Smooth muscle cell (in vitro differentiated cells): ENCODE measurements around the gene XCL2. TPM values are rescaled to one million over a fixed set of nuclear protein-coding genes. Genes with fewer than 3 reads are reported as not detected.
"Not testable (repeated sequence)": the region's sequence is repeated elsewhere in the genome, so short reads cannot be mapped to it uniquely, and the experiment has no call there.

Experiments used
- DNase-seq: peaks from one replicate; lab custom pipeline; 2025; ENCODE audit not compliant: unreplicated experiment; lab: John Stamatoyannopoulos, UW
- H2AFZ ChIP-seq: fragments of 200-600 bp; sonication (generic); 2 replicates; pipeline ENCODE4 v1.6.0; 2016; ENCODE audit warnings: antibody characterized with exemption, low read depth, mild to moderate bottlenecking
- H3F3A ChIP-seq: fragments of 200-600 bp; sonication (generic); 2 replicates; pipeline ENCODE4 v1.6.0; 2017; ENCODE audit warnings: antibody characterized with exemption, low read depth
- H3K27ac ChIP-seq: fragments of 200-600 bp; sonication (generic); 2 replicates; pipeline ENCODE4 v1.5.1; 2016; ENCODE audit warnings: low read depth, mild to moderate bottlenecking
- H3K27me3 ChIP-seq: fragments of 200-600 bp; sonication (generic); 2 replicates; pipeline ENCODE4 v1.6.1; 2016; ENCODE audit warnings: low read depth, mild to moderate bottlenecking
- H3K36me3 ChIP-seq: fragments of 200-600 bp; sonication (generic); 2 replicates; pipeline ENCODE4 v1.5.1; 2016; ENCODE audit warnings: low read depth
- H3K4me1 ChIP-seq: fragments of 200-600 bp; sonication (generic); 2 replicates; pipeline ENCODE4 v1.5.1; 2016; ENCODE audit warnings: low read depth
- H3K4me2 ChIP-seq: fragments of 200-600 bp; sonication (generic); 2 replicates; pipeline ENCODE4 v1.6.0; 2016; ENCODE audit warnings: mild to moderate bottlenecking
- H3K4me3 ChIP-seq: fragments of 200-600 bp; sonication (generic); 2 replicates; pipeline ENCODE4 v1.5.1; 2016; ENCODE audit warnings: mild to moderate bottlenecking
- H3K79me2 ChIP-seq: fragments of 200-600 bp; sonication (generic); 2 replicates; pipeline ENCODE4 v1.6.0; 2016; ENCODE audit warnings: low read depth, mild to moderate bottlenecking
- H3K9ac ChIP-seq: fragments of 200-600 bp; sonication (generic); 2 replicates; pipeline ENCODE4 v1.6.0; 2016; ENCODE audit warnings: low read depth
- H3K9me3 ChIP-seq: fragments of 200-600 bp; sonication (generic); replicated peaks from 2 replicates; pipeline ENCODE4 v1.5.1; 2016; ENCODE audit warnings: low read depth
- H4K20me1 ChIP-seq: fragments of 200-600 bp; sonication (generic); 2 replicates; pipeline ENCODE4 v1.6.0; 2016; ENCODE audit warnings: low read depth
- CTCF ChIP-seq: fragments of 200-600 bp; sonication (generic); IDR thresholded peaks from 2 replicates; pipeline ENCODE4 v1.5.1; 2017; ENCODE audit warnings: borderline replicate concordance, mild to moderate bottlenecking, antibody characterized with exemption; ENCODE audit not compliant: insufficient read depth, poor library complexity, severe bottlenecking
- WGBS: methylation state at CpG from one replicate; pipeline ENCODE4 v1.1.7; 2016; ENCODE audit warnings: low lambda C conversion rate; 5-methylcytosine and 5-hydroxymethylcytosine counted together
- polyA plus RNA-seq: library from polyadenylated mRNA; unstranded; fragments of >200 nt; fragmentation: Nextera tagmentation; extraction: Ambion mirVana; gene quantifications from 2 replicates; pipeline ENCODE4 v1.2.1, GENCODE V29; 2016
- total RNA-seq: library from RNA; depleted of rRNA; stranded (reverse); fragments of >200 nt; gene quantifications from 2 replicates; pipeline ENCODE4 v1.2.3, GENCODE V29; 2014

The XCL2 gene
- total and polyA plus RNA-seq, 2 experiments from 2014 or later: not detected

GRCh38 chr1:168581817-168582572 lies 38.2 kb upstream of the XCL2 start:
- no peak for DNase-seq
- no peak overlapping the region for H3K9ac ChIP-seq
- H3K27me3 ChIP-seq: no peaks in the 10 kb centered on the region
- 89% methylated on average over 4 of the region's 4 CpGs for WGBS
- H3K4me2 ChIP-seq: no peak overlapping the region
- H3K4me3 ChIP-seq: no peak overlapping the region
- H3F3A ChIP-seq: no peaks in the 10 kb centered on the region
- H2AFZ ChIP-seq: no peak overlapping the region
- no peaks in the 10 kb centered on the region for H3K36me3 ChIP-seq
- H3K27ac ChIP-seq: no peak overlapping the region
- no peaks in the 10 kb centered on the region for H3K4me1 ChIP-seq
- no peaks in the 10 kb centered on the region for H4K20me1 ChIP-seq
- H3K79me2 ChIP-seq: no peaks in the 10 kb centered on the region
- H3K9me3 ChIP-seq: no peaks in the 10 kb centered on the region
- TF ChIP-seq CTCF: no peak

DNA sequence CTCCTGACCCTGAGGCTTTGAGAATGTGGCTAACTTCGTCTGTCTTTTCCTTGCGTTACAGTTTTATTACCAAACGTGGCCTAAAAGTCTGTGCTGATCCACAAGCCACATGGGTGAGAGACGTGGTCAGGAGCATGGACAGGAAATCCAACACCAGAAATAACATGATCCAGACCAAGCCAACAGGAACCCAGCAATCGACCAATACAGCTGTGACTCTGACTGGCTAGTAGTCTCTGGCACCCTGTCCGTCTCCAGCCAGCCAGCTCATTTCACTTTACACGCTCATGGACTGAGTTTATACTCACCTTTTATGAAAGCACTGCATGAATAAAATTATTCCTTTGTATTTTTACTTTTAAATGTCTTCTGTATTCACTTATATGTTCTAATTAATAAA lies 37.2 kb upstream of the XCL2 start:
- 54% methylated on average over 7 of the region's 7 CpGs for WGBS
- not testable (repeated sequence) for H3F3A ChIP-seq, H3K4me1 ChIP-seq, H3K79me2 ChIP-seq, DNase-seq, H3K27me3 ChIP-seq, H3K4me2 ChIP-seq, H3K36me3 ChIP-seq, H3K9me3 ChIP-seq, H3K9ac ChIP-seq, H3K27ac ChIP-seq, H3K4me3 ChIP-seq, H2AFZ ChIP-seq, H4K20me1 ChIP-seq

DNA sequence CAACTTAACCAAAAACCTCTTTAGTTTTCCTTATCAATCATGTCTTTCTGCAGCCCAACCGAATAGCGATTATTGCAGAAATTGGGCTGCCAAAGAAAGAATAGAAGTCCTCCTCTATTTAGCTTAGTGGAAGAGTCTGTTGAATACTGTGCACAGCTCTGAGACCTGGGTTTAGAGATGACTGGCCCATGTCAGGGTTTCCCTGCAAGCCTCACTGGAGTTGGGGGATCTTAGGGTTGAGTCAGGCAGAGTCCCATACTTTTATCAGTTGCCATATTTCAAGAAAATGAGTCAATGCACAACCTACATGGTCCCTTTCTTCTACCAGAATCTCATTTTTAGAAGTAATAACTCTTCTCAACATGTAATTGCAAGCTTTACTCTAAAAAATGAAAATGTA lies 36.5 kb upstream of the XCL2 start:
- 98% methylated on average over 2 of the region's 2 CpGs for WGBS
- H3K79me2 ChIP-seq, H3K4me3 ChIP-seq, H3K27ac ChIP-seq, H3K4me2 ChIP-seq, H2AFZ ChIP-seq, H3F3A ChIP-seq, H4K20me1 ChIP-seq, H3K36me3 ChIP-seq, H3K9me3 ChIP-seq, DNase-seq, H3K27me3 ChIP-seq, H3K9ac ChIP-seq, H3K4me1 ChIP-seq: not testable (repeated sequence)

DNA sequence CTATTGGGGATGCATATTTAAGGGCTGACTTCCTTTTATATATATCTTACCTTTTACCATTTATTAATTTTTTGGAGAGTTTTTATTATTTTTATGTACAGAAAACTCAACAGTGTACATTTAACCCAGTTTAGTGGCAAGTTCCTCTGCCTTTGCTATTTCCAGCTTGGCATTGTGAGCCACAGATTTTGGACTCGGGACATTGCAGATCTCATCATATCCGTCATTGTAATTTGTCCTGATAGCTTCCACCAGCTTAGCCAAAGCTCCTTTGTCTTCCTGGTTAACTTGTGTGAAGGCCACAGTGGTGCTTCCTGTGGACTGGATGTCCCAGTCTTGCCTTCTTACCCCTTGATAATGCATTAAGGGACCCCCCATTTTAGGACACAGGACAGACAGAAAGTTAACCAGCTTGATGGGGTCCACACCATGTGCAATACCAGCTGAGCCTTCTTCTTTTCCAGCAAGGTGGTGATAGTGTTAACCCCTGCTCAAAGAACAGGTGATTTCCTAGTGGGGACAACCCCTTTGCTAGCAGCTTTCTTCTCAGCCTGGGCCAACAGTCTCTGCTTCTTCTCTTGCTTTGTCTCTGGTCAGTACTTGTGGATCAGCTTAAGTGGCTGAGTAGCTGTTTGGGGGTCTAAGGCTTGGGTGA lies 34.9 kb upstream of the XCL2 start:
- not testable (repeated sequence) for H3K27ac ChIP-seq, H3K4me2 ChIP-seq, H3K4me3 ChIP-seq, H3F3A ChIP-seq, H3K4me1 ChIP-seq, H3K27me3 ChIP-seq, DNase-seq, H3K36me3 ChIP-seq, H4K20me1 ChIP-seq, H3K79me2 ChIP-seq, H2AFZ ChIP-seq, H3K9ac ChIP-seq, H3K9me3 ChIP-seq
- 100% methylated on average over 2 of the region's 2 CpGs for WGBS

DNA sequence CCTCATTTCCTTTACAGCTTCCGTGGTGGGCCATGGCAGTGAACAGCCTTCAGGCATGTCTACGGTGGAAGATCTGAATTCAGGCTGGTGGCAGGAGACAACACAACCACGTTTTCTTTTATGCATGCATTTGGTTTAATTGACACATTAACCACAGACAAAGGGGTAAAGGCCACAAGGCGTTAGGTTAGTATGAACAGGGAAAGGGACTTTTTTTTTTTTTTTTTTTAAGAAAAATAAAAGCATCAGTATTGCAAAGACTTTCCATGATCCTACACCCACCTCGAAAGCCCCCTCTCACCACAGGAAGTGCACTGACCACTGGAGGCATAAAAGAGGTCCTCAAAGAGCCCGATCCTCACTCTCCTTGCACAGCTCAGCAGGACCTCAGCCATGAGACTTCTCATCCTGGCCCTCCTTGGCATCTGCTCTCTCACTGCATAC lies 32.5 kb upstream of the XCL2 start, which contains the start of gene XCL1:
XCL1 (plus strand) TSS at position 361 of the 444 bp plus-strand sequence; CDS start at position 394, 33 bp downstream.
- H3K27me3 ChIP-seq, H3K9me3 ChIP-seq: not testable (repeated sequence)
- 94% methylated on average over 4 of the region's 6 CpGs for WGBS

More for the DNA sequence above, 32.5 kb upstream of the XCL2 start, which contains the start of gene XCL1:
- DNase-seq, H4K20me1 ChIP-seq, H3K36me3 ChIP-seq, H3F3A ChIP-seq, H3K4me1 ChIP-seq, H2AFZ ChIP-seq, H3K4me2 ChIP-seq, H3K79me2 ChIP-seq, H3K4me3 ChIP-seq, H3K27ac ChIP-seq, H3K9ac ChIP-seq: not testable (repeated sequence)
